Measurements from ENCODE around the gene TALDO1. TPM values are rescaled to one million over a fixed set of nuclear protein-coding genes. Genes with fewer than 3 reads are reported as not detected.
A peak's percentile ranks its signal among the peaks of the same experiment; 100 is the strongest.

The TALDO1 gene
- total RNA-seq, 1 experiment from 2014 or later: 166 TPM

DNA sequence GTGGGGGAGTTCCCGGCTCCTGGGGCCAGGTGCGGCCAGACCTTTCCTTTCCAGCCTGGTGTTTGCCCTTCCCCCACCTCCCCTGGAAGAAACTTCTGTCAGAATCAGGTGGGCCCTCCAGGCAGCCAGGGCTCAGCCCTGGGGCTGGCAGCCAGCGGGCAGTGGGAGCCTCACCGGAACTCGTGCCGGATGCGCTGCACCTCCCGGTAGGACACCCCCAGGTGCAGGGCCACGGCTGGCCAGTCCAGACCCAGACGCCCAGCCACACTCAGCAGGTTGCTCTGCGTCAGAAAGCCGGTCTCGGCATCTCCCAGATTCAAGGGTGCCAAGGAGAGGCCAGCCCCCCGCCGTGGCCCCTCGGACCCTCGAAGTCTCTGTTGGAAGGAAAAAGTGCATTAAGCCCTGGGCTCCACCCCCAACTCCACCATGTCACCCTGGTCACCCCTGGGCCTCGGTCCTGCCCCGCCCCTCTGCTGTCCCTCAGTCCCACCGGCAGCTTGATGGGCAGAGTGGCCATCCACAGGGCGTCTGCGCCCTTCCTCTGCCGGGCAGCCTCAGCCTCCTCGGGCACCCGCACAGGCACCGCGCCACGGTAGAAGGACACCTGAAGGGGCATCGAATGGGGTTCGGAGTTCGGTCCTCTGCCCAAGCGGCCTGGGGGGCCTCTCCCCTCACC, 52.5 kb downstream of the TALDO1 start:
- DNase-seq (ENCODE audit: low read depth): no peak

DNA sequence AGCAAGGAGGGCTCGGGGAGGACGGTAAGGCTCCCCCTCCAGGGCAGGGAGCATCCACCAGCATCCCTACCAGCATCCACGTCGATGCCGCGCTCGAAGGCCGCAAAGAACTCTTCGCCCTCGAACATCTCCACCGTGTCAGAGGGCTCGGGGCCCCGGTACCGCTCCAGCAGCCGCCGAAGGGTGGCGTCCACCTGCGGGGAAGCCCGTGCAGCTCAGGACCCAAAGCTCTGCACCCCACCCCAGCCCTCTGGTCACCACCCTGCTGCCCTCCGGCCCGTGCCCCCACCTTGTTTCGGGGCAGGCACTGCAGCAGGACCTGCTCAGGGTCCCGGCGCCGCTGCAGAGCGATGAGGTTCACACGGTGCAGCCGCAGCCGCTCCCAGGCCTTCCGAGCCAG, 53.2 kb downstream of the TALDO1 start:
- no peak for DNase-seq (ENCODE audit: low read depth)

DNA sequence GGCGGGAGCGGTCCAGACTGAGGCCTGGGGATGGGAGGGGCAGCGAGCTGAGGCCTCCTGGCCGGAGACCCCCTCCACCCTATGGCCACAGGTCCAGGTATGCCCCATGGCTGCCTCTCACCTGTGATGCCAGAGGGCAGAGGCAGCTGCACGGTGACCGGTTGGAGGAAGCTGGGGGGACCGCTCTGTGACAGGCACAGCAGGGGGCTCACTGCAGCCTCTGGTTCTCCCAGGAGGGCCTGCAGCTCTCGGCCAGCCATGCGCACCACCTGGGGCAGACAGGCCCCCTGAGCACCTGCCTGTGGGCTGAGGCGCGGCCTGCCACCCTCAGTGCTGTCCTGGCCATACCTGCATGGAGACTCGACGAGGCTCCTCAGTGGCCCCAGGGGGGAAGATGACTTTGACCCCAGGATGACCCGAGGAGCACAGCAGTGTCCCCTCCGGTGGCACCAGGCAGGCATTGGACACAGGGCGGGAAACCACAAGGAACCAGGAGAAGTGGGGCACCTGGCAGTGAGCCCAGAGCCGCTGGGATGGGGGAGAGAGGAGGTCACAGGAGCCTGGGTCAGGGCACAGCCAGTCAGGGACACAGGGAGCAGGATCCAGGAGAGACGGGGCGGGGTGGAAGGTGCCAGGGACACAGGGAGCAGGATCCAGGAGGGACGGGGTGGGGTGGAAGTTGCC, 54.0 kb downstream of the TALDO1 start:
- DNase-seq (ENCODE audit: low read depth): no peak

DNA sequence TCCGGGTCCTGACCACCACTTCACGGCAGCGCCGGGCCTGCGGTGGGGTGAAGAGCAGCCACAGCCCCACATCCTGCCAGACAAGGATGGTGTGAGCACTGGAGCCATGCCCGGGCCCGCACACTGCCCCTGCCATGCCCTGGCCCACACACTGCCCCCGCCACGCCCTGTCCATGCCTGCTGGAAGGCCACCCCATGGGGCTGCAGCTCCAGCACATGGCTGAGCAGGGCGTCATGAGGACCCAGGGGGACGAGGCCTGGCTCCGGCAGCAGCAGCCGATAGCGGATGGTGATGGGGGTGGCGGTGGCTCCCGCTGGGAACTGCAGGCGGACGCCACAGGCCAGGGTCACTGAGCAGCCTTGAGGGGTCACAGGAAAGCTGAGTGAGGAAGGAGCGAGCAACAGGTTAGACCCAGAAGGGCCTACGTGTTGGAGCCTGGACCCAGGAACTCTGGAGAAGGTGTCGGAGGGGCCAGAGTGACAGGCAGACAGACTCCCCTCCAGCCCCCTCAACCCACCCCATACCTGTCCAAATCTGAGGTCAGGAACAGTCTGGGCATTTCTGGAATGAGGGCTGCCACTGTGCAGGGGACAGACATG, 54.9 kb downstream of the TALDO1 start:
- no peak for DNase-seq (ENCODE audit: low read depth)

DNA sequence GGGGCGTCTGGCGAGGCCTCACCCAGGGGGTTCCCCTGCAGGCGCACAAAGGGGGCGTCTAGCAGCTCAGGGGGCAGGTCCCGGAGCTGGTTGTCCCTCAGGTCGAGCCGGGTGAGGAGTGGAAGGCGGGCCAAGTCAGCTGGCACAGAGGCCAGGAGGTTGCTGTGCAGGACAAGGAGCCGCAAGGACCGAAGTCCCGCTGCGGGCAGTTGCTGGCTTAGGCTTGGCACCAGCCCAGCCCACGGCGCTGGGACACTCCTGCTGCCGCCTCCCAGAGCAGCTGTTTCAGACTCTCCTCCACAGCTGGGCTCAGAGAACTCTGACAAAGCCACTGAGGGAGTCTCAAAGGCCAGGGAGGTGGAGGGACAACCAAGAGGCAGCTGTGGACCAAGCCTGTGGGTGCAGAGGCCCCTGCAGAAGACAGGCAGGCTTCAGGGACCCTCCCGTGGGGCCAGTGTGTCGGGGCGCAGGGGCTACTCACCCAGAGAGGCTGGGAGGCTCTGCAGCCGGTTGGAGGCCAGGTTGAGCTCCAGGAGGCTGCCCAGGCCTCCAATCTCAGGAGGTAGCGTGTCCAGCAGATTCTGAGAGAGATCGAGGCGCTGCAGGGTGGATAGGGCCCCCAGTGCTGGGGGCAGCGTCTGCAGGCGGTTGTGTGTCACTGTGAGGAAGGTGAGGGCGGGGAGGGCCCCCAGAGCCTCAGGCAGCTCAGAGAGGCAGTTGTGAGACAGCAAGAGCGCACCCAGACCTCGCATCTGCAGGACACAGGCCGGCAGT, 55.6 kb downstream of the TALDO1 start:
- no peak for DNase-seq (ENCODE audit: low read depth)

DNA sequence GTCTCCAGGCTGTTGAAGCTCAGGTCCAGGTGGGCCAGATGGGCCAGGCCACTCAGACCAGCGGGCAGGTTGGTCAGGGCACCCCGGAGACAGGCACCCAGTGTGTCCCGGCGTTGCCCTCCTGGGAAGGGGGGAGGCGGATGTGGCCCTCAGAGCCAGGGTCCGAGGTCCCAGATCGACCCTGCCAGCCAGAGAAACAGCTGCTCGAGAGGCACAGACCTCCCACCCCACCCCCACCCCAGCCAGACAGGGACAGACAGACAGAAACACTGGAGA, 56.1 kb downstream of the TALDO1 start:
- DNase-seq (ENCODE audit: low read depth): no peak

DNA sequence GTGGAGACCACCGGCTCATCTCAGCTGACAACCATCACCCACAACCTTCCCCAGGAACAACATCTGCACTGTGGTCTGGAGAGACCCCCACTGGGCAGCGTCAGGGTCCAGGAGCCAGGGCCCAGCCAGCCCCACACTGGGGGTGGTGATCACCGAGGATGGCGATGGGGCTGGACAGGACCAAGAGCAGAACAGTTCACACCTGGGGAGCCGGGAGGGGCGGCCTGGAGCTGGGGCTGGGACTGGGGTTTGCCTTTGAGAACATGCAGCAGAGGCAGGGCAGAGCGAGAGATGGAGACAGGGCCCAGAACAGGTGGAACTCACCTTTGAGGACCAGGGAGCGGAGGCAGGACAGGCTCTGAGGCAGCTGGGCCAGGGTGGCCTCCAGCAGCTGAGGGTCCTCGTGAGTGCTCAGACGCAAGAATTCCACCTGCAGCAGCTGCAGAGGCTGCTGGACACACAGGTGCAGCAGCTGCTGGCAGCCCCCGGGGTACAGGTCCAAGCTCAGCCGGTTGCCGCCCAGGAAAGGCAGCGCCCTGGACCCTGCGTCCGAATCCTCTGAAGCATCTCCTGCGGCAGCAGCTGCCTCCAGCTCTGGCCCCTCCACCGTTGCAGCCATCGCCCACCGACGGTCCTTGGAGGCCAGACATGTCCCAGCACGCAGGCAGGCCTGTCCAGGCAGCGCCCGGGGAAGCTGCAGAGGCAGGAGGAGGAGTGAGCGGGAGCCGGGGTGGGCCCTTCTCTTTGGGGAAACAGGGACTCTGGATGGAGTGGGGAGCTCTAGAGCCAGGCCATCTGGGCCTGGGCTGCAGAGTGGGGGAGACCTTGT, 56.7 kb downstream of the TALDO1 start:
- DNase-seq (ENCODE audit: low read depth): no peak

DNA sequence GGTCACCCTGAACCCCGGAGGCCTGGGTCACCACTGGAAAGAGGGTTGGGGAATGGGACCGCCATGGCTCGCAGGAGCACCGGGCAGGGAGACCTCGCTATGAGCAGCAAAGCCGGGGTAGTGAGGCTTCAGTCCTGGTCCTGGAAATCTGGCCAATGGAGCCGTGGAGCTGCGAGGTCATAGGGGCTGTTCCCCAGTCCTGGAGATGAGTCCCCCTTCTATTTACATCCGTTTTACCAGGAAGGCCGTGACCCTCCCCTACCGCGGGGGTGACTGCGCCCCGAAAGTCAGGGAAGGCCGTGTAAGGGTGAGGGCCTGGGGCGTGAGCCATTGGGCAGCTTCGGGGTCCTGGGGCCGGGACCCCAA, 57.3 kb downstream of the TALDO1 start:
- no peak for DNase-seq (ENCODE audit: low read depth)

DNA sequence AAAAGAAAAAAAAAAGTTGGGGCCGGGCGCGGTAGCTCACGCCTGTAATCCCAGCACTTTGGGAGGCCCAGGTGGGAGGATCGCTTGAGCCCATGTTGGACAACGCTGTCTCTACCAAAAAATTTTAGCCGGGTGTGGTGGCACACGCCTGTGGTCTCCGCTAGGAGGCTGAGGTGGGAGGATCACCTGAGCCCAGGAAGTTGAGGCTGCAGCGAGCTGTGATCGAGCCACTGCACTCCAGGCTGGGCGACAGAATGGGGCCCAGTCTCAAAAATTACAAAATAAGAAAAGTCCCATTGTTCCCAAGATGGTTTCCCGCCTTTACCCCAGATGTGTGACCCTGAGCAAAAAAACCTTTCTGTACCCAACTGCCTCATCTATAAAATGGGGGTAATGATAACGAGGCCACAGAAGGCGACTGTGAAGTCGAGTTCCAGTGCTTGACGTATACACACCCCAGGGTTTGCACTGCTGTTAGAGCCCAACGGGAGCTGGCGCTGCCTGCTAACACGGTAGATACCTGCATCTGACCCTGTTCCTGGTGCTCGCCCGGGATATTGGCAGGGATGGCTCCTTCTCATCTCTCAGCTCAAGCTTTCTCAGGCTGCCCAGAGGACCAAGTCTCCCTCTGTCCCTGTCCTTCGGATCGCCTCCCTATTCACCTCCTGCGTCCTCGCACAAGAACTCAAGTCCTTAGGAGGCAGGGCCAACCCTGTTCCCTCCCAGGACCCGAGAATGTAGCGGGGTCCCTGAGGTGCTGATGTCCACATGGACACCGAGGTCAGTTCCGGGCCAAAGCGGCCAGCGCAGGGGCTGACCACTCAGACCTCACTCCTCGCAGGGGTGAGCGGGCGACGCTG, 61.4 kb downstream of the TALDO1 start:
- DNase-seq (ENCODE audit: low read depth): peak; percentile 81

DNA sequence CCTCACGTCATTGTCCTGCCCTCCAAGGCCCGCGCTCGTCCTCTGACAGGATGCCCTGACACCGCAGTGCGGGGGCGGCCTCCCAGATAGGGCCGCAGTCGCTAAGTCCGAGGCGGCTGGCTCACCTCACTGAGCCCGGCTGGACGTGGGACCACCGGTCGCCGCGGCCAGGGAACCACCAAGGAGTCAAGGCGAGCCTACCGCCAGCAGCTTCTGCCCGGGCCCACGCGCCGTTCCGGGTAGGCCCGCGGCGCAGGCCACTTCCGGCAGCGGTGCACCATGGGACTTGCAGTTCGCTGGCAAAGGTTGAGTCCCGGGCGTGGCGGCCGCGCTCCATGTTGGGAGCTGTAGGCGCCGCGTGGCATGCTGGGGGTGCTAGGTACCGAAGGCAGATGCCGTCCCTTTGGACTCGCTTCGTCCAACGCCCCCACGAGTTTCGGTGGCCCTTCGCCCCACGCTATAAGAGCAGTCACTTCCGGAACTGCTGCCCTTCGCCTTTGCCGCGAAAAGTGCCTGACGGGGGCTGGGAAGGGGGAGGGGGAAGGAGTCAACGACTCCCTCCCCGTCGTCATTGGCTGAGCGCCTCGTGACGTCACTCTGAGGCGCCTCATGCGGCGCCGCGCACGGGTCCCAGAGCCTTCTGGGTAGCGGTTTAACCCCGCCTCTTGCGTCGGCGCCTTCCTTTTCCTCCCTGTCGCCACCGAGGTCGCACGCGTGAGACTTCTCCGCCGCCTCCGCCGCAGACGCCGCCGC, 62.2 kb downstream of the TALDO1 start, which contains the start of gene RPLP2:
RPLP2 (plus strand) TSS at position 681 of the 753 bp plus-strand sequence. CDS start 268 bp downstream, outside the sequence.
- DNase-seq (ENCODE audit: low read depth): peak; percentile 94

DNA sequence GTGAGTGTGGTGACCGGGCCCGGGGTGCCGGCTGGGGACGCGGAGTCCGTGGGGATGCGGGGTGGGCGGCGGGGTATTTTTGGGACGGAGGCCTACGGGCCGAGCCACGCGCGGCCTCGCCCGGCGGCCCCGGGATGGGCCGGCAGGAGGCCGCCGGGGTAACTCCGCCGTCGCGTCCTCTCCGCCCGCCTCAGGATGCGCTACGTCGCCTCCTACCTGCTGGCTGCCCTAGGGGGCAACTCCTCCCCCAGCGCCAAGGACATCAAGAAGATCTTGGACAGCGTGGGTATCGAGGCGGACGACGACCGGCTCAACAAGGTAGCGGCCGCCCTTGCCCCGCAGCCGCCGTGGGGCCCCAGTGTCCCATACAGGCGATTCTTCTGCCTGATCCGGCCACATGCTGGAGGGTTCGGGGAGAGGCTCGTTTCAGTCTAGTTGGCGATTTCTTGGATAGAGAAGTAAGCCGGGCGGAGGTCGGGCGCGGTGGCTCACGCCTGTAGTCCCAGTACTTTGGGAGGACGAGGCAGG, 62.8 kb downstream of the TALDO1 start:
- no peak for DNase-seq (ENCODE audit: low read depth)

DNA sequence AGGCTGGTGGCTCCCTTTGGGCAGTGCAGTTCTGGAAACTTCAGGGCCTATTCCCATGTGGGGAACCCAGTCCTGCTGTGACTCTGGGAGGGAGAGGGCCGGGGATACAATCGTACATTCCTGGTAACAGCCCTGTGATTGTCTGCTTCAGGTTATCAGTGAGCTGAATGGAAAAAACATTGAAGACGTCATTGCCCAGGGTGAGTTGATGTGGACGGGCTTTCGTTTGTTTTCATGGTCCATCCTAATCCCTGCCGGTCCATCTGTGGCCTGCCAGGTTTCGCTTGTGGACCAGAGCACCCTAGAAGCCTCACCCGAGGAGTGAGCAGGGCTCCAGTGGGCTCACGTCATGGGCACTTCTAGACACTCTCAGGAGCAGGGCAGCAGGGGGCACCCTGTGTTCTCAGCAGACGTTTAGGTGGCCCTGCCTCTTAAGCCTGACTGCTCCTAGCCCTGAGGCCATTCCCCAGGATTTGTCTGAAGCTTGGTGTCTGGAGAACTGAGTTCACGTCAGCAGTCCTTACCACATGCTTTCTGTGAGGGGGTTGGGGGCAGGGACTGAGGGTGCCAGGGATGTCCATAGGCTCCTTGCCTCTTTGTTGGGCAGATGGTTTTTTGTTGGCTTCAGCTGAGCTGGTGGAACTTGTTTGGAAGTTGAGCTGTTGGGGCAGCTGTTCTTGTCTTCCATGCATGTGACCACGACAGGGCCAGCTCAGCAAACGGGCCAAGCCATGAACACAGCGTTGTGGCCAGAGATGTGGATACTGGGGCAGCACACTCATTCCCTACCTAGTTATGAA, 64.4 kb downstream of the TALDO1 start:
- no peak for DNase-seq (ENCODE audit: low read depth)

DNA sequence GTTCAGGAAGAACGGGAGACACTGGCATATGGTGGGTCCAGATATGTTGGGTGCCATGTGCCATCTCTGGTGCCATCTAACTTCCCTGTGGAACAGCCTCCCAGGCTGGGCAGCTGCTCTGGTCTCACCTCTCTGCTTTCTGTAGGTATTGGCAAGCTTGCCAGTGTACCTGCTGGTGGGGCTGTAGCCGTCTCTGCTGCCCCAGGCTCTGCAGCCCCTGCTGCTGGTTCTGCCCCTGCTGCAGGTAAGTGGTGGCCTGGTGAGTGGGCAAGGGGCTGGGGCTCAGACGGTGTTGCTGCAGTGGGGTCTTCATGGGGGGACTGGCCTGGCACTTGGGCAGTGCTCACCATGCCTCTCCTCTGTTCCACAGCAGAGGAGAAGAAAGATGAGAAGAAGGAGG, 65.1 kb downstream of the TALDO1 start:
- no peak for DNase-seq (ENCODE audit: low read depth)

DNA sequence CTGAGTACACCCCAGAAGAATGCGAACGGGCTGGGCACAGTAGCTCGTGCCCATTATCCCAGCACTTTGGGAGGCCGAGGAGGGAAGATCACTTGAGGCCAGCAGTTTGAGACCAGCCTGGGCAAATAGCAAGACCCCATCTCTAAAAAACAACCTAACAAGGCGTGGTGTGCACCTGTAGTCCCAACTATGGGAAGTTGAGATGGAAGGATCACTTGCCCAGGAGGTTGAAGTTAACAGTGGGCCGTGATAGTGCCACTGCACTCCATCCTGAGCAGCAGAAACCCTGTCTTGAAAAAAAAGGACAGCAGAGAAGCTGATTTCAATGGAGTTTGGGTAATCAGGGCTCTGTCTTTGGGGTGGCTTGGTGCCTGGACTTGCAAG, 65.8 kb downstream of the TALDO1 start:
- no peak for DNase-seq (ENCODE audit: low read depth)

DNA sequence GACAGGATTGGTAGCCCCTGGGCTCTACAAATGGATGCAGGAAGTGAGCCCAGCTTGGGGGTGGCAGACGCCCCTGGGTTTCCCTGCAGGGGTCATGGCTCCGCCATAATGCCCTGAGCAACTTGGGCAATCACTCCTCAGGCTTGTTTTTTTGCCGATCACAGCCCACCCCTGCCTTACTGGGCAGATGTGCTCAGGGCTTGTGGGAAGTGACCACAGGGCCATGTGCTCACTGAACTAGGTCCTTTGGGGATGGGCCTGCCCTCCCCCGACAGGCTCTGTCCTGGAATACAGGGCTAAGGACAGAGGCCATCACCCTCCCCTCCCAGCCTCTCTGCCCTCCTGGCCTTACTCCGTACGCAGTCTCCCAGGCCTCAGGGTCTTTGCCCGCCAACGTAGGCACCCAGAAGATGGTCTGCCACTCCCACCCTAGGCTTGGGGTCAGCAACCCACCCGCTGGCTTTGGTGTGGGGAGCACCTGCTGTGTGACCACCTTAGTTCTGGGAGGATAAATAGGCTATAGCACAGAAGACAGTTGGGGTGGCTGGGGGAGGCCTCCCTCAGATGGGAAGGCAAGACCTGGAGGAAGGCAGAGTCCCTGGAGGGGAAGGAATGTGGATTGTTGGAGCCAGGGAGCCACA, 66.3 kb downstream of the TALDO1 start:
- no peak for DNase-seq (ENCODE audit: low read depth)

All from RPMI7951 (cell line).